ENCODE results near the gene AHI1.

Gene AHI1

GRCh38 chr6:135497412-135498184 lies at the start of gene AHI1:
TSS of gene AHI1 (minus strand) at chr6:135497740. CDS start at chr6:135492237, 5,503 bp downstream.
- peak; percentile 98 for DNase-seq (ENCODE audit: low read depth, low spot score)

- no peak for DNase-seq (ENCODE audit: low read depth, low spot score)
Observed at GRCh38 chr6:135546680-135547418, 49.3 kb upstream of the AHI1 start.

- no peak for DNase-seq (ENCODE audit: low read depth, low spot score)
Observed at GRCh38 chr6:135546206-135546605, 48.7 kb upstream of the AHI1 start.

GRCh38 chr6:135540207-135540840 lies 42.8 kb upstream of the AHI1 start:
- DNase-seq (ENCODE audit: low read depth, low spot score): peak; percentile 58

GRCh38 chr6:135537741-135538301 lies 40.3 kb upstream of the AHI1 start:
- peak; percentile 57 for DNase-seq (ENCODE audit: low read depth, low spot score)

- DNase-seq (ENCODE audit: low read depth, low spot score): peak; percentile 86
Observed at GRCh38 chr6:135535989-135536414, 38.5 kb upstream of the AHI1 start.

- peak; percentile 30 for DNase-seq (ENCODE audit: low read depth, low spot score)
Observed at GRCh38 chr6:135534773-135535380, 37.3 kb upstream of the AHI1 start.

GRCh38 chr6:135532559-135532958 lies 35.0 kb upstream of the AHI1 start:
- DNase-seq (ENCODE audit: low read depth, low spot score): no peak

GRCh38 chr6:135531954-135532490 lies 34.5 kb upstream of the AHI1 start:
- no peak for DNase-seq (ENCODE audit: low read depth, low spot score)

GRCh38 chr6:135530113-135530512 lies 32.6 kb upstream of the AHI1 start:
- DNase-seq (ENCODE audit: low read depth, low spot score): no peak

GRCh38 chr6:135527960-135528249 lies 30.4 kb upstream of the AHI1 start:
- DNase-seq (ENCODE audit: low read depth, low spot score): no peak

- DNase-seq (ENCODE audit: low read depth, low spot score): no peak
Observed at GRCh38 chr6:135527116-135527959, 29.8 kb upstream of the AHI1 start.

GRCh38 chr6:135525594-135525993 lies 28.1 kb upstream of the AHI1 start:
- no peak for DNase-seq (ENCODE audit: low read depth, low spot score)

- DNase-seq (ENCODE audit: low read depth, low spot score): no peak
Observed at GRCh38 chr6:135522965-135523692, 25.6 kb upstream of the AHI1 start.

- DNase-seq (ENCODE audit: low read depth, low spot score): no peak
Observed at GRCh38 chr6:135521431-135521830, 23.9 kb upstream of the AHI1 start.

GRCh38 chr6:135520781-135521180 lies 23.2 kb upstream of the AHI1 start:
- DNase-seq (ENCODE audit: low read depth, low spot score): peak; percentile 17

- DNase-seq (ENCODE audit: low read depth, low spot score): no peak
Observed at GRCh38 chr6:135519348-135519747, 21.8 kb upstream of the AHI1 start.

GRCh38 chr6:135517527-135517926 lies 20.0 kb upstream of the AHI1 start:
- no peak for DNase-seq (ENCODE audit: low read depth, low spot score)

GRCh38 chr6:135514706-135515105 lies 17.2 kb upstream of the AHI1 start:
- no peak for DNase-seq (ENCODE audit: low read depth, low spot score)

Measured in astrocyte of the hippocampus (primary cell).